ENCODE measurements around the gene SCN1A. TPM values are rescaled to one million over a fixed set of nuclear protein-coding genes. Genes with fewer than 3 reads are reported as not detected.

The SCN1A gene
- total RNA-seq, 1 experiment from 2014 or later: 0.62 TPM

GRCh38 chr2:166017208-166017607 is 110.6 kb downstream of the SCN1A start:
- Histone ChIP-seq H3K4me1 (ENCODE audit: insufficient read depth, low read length, poor library complexity, severe bottlenecking) (no peaks in the 10 kb centered on the region), H3K9me3 (ENCODE audit: low read depth, low read length, poor library complexity, severe bottlenecking) (no peaks in the 10 kb centered on the region), H3K4me3 (ENCODE audit: low read depth, low read length, poor library complexity, severe bottlenecking) (no peak overlapping the region), H3K27ac (ENCODE audit: low read depth, low read length, poor library complexity, severe bottlenecking) (no peak overlapping the region), H3K27me3 (replicated peaks; ENCODE audit: insufficient read depth, low read depth, low read length, poor library complexity) (no peaks in the 10 kb centered on the region), H3K36me3 (ENCODE audit: insufficient read depth, low read length, poor library complexity, severe bottlenecking) (no peaks in the 10 kb centered on the region)
- no peak for DNase-seq (ENCODE audit: low spot score)
- ChIA-PET POLR2A (ENCODE audit: low non-redundant PET) (no interaction called here), CTCF (no interaction called here)
- intact Hi-C loops (cut with micrococcal nuclease; ENCODE audit: unreplicated experiment): no loop called here
- BruUV-seq (replicated peaks): no TSS peak
- TF ChIP-seq CTCF (conservative IDR thresholded peaks at IDR 0.05; ENCODE audit: low read depth, low read length): no peak
- no peak for TF ChIP-seq EZH2 (IDR thresholded peaks at IDR 0.05; ENCODE audit: borderline replicate concordance, low read depth, low read length, poor library complexity, severe bottlenecking)

- H3K27me3 ChIP-seq (replicated peaks; ENCODE audit: insufficient read depth, low read depth, low read length, poor library complexity): no peaks in the 10 kb centered on the region
- no peaks in the 10 kb centered on the region for H3K36me3 ChIP-seq (ENCODE audit: insufficient read depth, low read length, poor library complexity, severe bottlenecking)
- BruUV-seq (replicated peaks): no TSS peak
- POLR2A ChIA-PET (ENCODE audit: low non-redundant PET): no interaction called here
- CTCF ChIA-PET: no interaction called here
- no peak overlapping the region for H3K27ac ChIP-seq (ENCODE audit: low read depth, low read length, poor library complexity, severe bottlenecking)
- intact Hi-C loops (cut with micrococcal nuclease; ENCODE audit: unreplicated experiment): no loop called here
- DNase-seq (ENCODE audit: low spot score): no peak
- no peaks in the 10 kb centered on the region for H3K9me3 ChIP-seq (ENCODE audit: low read depth, low read length, poor library complexity, severe bottlenecking)
- TF ChIP-seq EZH2 (IDR thresholded peaks at IDR 0.05; ENCODE audit: borderline replicate concordance, low read depth, low read length, poor library complexity, severe bottlenecking) (no peak), CTCF (conservative IDR thresholded peaks at IDR 0.05; ENCODE audit: low read depth, low read length) (no peak)
- no peaks in the 10 kb centered on the region for H3K4me1 ChIP-seq (ENCODE audit: insufficient read depth, low read length, poor library complexity, severe bottlenecking)
- H3K4me3 ChIP-seq (ENCODE audit: low read depth, low read length, poor library complexity, severe bottlenecking): no peak overlapping the region
Observed at GRCh38 chr2:166013878-166014277, 113.9 kb downstream of the SCN1A start.

GRCh38 chr2:166011660-166012059 is 116.2 kb downstream of the SCN1A start:
- H3K27ac ChIP-seq (ENCODE audit: low read depth, low read length, poor library complexity, severe bottlenecking): no peak overlapping the region
- ChIA-PET CTCF (no interaction called here), POLR2A (ENCODE audit: low non-redundant PET) (interaction anchor here (0.6 kb wide), 1 partner anchor 15 kb away, joined by 5 read pairs; no protein-coding TSS in a partner anchor)
- DNase-seq (ENCODE audit: low spot score): no peak
- TF ChIP-seq CTCF (conservative IDR thresholded peaks at IDR 0.05; ENCODE audit: low read depth, low read length) (no peak), EZH2 (IDR thresholded peaks at IDR 0.05; ENCODE audit: borderline replicate concordance, low read depth, low read length, poor library complexity, severe bottlenecking) (no peak)
- no peaks in the 10 kb centered on the region for H3K9me3 ChIP-seq (ENCODE audit: low read depth, low read length, poor library complexity, severe bottlenecking)
- no TSS peak for BruUV-seq (replicated peaks)
- no peak overlapping the region for H3K4me3 ChIP-seq (ENCODE audit: low read depth, low read length, poor library complexity, severe bottlenecking)
- no peaks in the 10 kb centered on the region for H3K4me1 ChIP-seq (ENCODE audit: insufficient read depth, low read length, poor library complexity, severe bottlenecking)
- no peaks in the 10 kb centered on the region for H3K27me3 ChIP-seq (replicated peaks; ENCODE audit: insufficient read depth, low read depth, low read length, poor library complexity)
- H3K36me3 ChIP-seq (ENCODE audit: insufficient read depth, low read length, poor library complexity, severe bottlenecking): no peaks in the 10 kb centered on the region
- intact Hi-C loops (cut with micrococcal nuclease; ENCODE audit: unreplicated experiment): no loop called here
